Measurements from ENCODE around the gene MICA. TPM values are rescaled to one million over a fixed set of nuclear protein-coding genes. Genes with fewer than 3 reads are reported as not detected.
"Not testable (repeated sequence)": the region's sequence is repeated elsewhere in the genome, so short reads cannot be mapped to it uniquely, and the experiment has no call there.

The MICA gene
- polyA plus RNA-seq, 2 of the 4 experiments (the other 2 are of a cell fraction) = 20.5 to 22.8 TPM

DNA sequence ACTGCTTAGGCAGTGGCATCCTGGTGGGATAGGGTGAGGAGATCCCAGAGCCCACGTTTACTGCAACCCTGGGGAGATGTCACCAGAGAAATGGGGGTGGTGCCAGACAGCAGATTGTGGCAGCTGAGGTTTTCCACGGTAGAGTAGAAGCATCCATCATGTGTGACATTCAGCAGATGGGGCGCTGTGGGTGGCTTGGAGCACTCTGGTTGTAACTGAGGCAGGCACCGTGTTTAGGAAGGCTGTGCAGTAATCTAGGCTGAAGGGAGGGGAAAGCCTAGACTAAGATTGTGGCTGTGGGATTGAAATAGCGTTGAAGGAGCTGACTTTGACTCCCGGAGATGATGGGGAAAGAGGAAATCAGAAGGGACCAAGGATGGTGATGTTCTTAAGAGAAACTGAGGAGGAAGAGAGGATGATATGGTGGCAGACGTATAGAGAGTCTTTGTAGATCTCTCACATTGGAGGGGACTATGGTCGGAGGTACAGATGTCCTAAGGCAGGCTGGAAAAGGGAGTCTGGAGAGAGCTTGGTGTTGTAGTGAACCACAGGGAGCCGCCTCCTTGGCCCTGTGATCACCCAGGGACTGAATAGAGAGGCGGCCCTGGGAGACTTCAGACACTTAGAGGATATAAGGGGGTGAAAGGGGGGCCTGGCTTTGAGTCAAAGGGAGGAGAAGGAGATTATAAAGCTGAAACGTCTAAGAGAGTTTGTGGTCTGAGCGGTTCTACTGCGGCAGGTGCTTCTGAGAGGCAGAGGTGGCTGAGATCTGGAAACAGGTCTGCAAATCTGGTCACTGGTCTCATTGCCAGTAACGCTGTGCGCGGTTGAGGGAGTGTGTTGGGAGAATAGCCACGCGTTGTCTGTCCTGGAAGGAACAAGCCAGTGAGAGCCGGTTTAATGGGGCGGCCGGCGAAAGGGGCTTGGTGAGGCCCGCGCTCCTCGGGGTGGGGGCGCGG is 792 bp upstream of the MICA start (continued):
- TF ChIP-seq CTCF (IDR thresholded peaks at IDR 0.05) = no peak
- TF ChIP-seq ZFP36 (IDR thresholded peaks at IDR 0.05; ENCODE audit: borderline replicate concordance, partially characterized antibody) = no peak
- TF ChIP-seq MAZ (IDR thresholded peaks at IDR 0.05; ENCODE audit: borderline replicate concordance, low read depth, low read length) = no peak
- TF ChIP-seq BCL3 (IDR thresholded peaks at IDR 0.05) = no peak
- TF ChIP-seq POLR2A (IDR thresholded peaks at IDR 0.05; ENCODE audit: low read length) = no peak
- no peak for TF ChIP-seq RAD21 (conservative IDR thresholded peaks at IDR 0.05 in 1 of 2, IDR thresholded peaks at IDR 0.05 in 1 of 2)
- no peak for TF ChIP-seq ELK1 (IDR thresholded peaks at IDR 0.05; ENCODE audit: low read depth, low read length)
- no peak for TF ChIP-seq RCOR1 (IDR thresholded peaks at IDR 0.05; ENCODE audit: low read depth, low read length)
- no peak for TF ChIP-seq JUNB (IDR thresholded peaks at IDR 0.05)

DNA sequence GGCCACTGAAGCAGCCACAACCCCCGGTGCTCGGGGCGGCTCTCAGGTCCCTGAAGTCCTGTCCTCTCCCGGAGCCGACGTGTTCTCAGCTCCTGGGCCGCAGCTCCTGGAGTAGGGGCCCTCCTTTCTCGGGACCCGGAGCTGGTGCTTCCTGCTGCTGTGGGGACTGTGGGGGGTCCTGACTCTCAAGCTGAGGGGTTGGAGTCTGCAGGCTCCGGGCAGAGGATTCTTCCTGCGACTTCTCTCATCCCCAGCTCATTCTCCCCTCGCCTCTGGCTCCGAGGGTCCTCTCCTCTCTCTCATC is 618 bp downstream of the MICA start:
- whole genome bisulfite sequencing (ENCODE audit: missing lambda C conversion rate) = 11% methylated on average over 10 of the region's 13 CpGs
- not testable (repeated sequence) for H3K9me3 ChIP-seq; ATAC-seq; FAIRE-seq; DNase-seq (ENCODE audit: low read depth in 1 of 2, low spot score in 1 of 2)
- H3K4me3 ChIP-seq = peak overlapping the region; percentile 72
- POLR2A ChIA-PET = interaction anchor here (0.6 kb wide), 1 partner anchor 92 kb away, joined by 5 read pairs; no protein-coding TSS in a partner anchor
- peak overlapping the region; percentile 75 to 91 for H3K27ac ChIP-seq
- H3K4me2 ChIP-seq = peak overlapping the region; percentile 93
- CTCF ChIA-PET = interaction anchor here (0.8 to 2.0 kb wide), 3 partner anchors 28 to 86 kb away, joined by 3 to 5 read pairs (median 3); no protein-coding TSS in a partner anchor
- peaks cover 36% of the 10 kb centered on the region for H3K4me1 ChIP-seq

GRCh38 chr6:31405996-31406395 is 2.6 kb downstream of the MICA start:
- no peak for FAIRE-seq
- TF ChIP-seq FOXS1 (CRISPR knock-in tag; IDR thresholded peaks at IDR 0.05) = no peak
- no peak for TF ChIP-seq HEYL (CRISPR knock-in tag; IDR thresholded peaks at IDR 0.05)
- no peak for TF ChIP-seq HDAC2 (IDR thresholded peaks at IDR 0.05)
- TF ChIP-seq SREBF2 (IDR thresholded peaks at IDR 0.05) = no peak
- no peak for TF ChIP-seq PHF8 (IDR thresholded peaks at IDR 0.05; ENCODE audit: borderline replicate concordance, low read depth)
- TF ChIP-seq, protein P1, sequence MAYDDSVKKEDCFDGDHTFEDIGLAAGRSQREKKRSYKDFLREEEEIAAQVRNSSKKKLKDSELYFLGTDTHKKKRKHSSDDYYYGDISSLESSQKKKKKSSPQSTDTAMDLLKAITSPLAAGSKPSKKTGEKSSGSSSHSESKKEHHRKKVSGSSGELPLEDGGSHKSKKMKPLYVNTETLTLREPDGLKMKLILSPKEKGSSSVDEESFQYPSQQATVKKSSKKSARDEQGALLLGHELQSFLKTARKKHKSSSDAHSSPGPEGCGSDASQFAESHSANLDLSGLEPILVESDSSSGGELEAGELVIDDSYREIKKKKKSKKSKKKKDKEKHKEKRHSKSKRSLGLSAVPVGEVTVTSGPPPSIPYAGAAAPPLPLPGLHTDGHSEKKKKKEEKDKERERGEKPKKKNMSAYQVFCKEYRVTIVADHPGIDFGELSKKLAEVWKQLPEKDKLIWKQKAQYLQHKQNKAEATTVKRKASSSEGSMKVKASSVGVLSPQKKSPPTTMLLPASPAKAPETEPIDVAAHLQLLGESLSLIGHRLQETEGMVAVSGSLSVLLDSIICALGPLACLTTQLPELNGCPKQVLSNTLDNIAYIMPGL (CRISPR knock-in tag; IDR thresholded peaks at IDR 0.05; ENCODE audit: borderline replicate concordance) = no peak
- no peak for TF ChIP-seq ZC3H11A (IDR thresholded peaks at IDR 0.05)
- no peak for TF ChIP-seq RAD21 (conservative IDR thresholded peaks at IDR 0.05 in 1 of 2, IDR thresholded peaks at IDR 0.05 in 1 of 2)
- no peak for TF ChIP-seq KDM5A (IDR thresholded peaks at IDR 0.05)
- TF ChIP-seq RFX5 (IDR thresholded peaks at IDR 0.05) = no peak
- no peak for TF ChIP-seq FOSL2 (IDR thresholded peaks at IDR 0.05)
- no peak for TF ChIP-seq FOSL2 (CRISPR knock-in tag; IDR thresholded peaks at IDR 0.05)
- no peak for TF ChIP-seq NR3C1 (IDR thresholded peaks at IDR 0.05)
- TF ChIP-seq RCOR1 (IDR thresholded peaks at IDR 0.05; ENCODE audit: low read depth, low read length) = no peak
- TF ChIP-seq KDM1A (IDR thresholded peaks at IDR 0.05; ENCODE audit: low read depth) = no peak
- no peak for TF ChIP-seq POLR2AphosphoS2 (conservative IDR thresholded peaks at IDR 0.05; ENCODE audit: low read length)
- TF ChIP-seq E2F6 (IDR thresholded peaks at IDR 0.05; ENCODE audit: borderline replicate concordance, low read depth) = no peak
- H3K4me2 ChIP-seq = no peak overlapping the region
- no peak overlapping the region for H3K4me3 ChIP-seq
- no peak for ATAC-seq
- H3K4me1 ChIP-seq = peaks cover 34% of the 10 kb centered on the region
- H3K9me3 ChIP-seq = no peaks in the 10 kb centered on the region
- DNase-seq (ENCODE audit: low read depth in 1 of 2, low spot score in 1 of 2) = no peak
- 76% methylated on average over 5 of the region's 5 CpGs for WGBS (ENCODE audit: missing lambda C conversion rate)
- ChIA-PET POLR2A (no interaction called here), CTCF (interaction anchor here (1.4 to 1.6 kb wide), 2 partner anchors 8 to 37 kb away, joined by 4 to 7 read pairs; no protein-coding TSS in a partner anchor)
- H3K27ac ChIP-seq = no peak overlapping the region
